Activated CD8-positive, alpha-beta memory T cell treated with anti-CD3 and anti-CD28 coated beads, Interleukin-2, amount 10 ng/mL, durations not matched to agents 7 days and 5 days (primary cell): ENCODE measurements around the gene INPP5D. TPM values are rescaled to one million over a fixed set of nuclear protein-coding genes. Genes with fewer than 3 reads are reported as not detected.

Source experiments
- ATAC-seq: fragments of 150-1000 bp; cut with Tn5 transposase; one replicate; pipeline ENCODE4 v1.10.0; 2021; ENCODE audit warnings: moderate library complexity
- CTCF ChIA-PET: fragments of 350-600 bp; sonication (Branson Sonifier 250); formaldehyde crosslinking; loops from one replicate; lab custom pipeline; 2021; ENCODE audit warnings: antibody characterized with exemption; lab: Charles Lee
- DNase-seq: peaks from one replicate; pipeline ENCODE4 v3.0.0-alpha.2; 2020
- H3K27ac Mint-ChIP-seq: one replicate; pipeline ENCODE4 v1.8.0; 2021; ENCODE audit warnings: mild to moderate bottlenecking, mixed read lengths
- H3K27me3 Mint-ChIP-seq: one replicate; pipeline ENCODE4 v1.8.0; 2021; ENCODE audit warnings: mixed read lengths
- H3K36me3 Mint-ChIP-seq: one replicate; pipeline ENCODE4 v1.8.0; 2021; ENCODE audit warnings: mild to moderate bottlenecking, mixed read lengths
- H3K4me1 Mint-ChIP-seq: one replicate; pipeline ENCODE4 v1.8.0; 2021; ENCODE audit warnings: mixed read lengths
- H3K4me3 Mint-ChIP-seq: one replicate; pipeline ENCODE4 v1.8.0; 2021; ENCODE audit warnings: mild to moderate bottlenecking, moderate library complexity, mixed read lengths
- H3K9me3 Mint-ChIP-seq: one replicate; pipeline ENCODE4 v1.8.0; 2022; ENCODE audit warnings: low read depth, mixed read lengths
- total RNA-seq, 2 experiments: library from RNA; stranded (reverse); gene quantifications; one replicate each; pipeline ENCODE4 v1.2.3, GENCODE V29; 2021

Gene INPP5D
- total RNA-seq, 2 experiments from 2014 or later = 140 to 152 TPM

GRCh38 chr2:233037078-233037477 lies 23.1 kb upstream of the INPP5D start:
- Mint-ChIP-seq H3K27me3 (no peaks in the 10 kb centered on the region), H3K9me3 (no peaks in the 10 kb centered on the region), H3K4me3 (no peak overlapping the region), H3K4me1 (no peaks in the 10 kb centered on the region), H3K27ac (no peak overlapping the region), H3K36me3 (no peaks in the 10 kb centered on the region)
- DNase-seq = no peak
- no peak for ATAC-seq
- CTCF ChIA-PET = no interaction called here

GRCh38 chr2:233039212-233039845 lies 20.8 kb upstream of the INPP5D start:
- Mint-ChIP-seq H3K36me3 (no peaks in the 10 kb centered on the region), H3K4me1 (no peaks in the 10 kb centered on the region), H3K27me3 (peaks cover 3% of the 10 kb centered on the region), H3K4me3 (no peak overlapping the region), H3K9me3 (no peaks in the 10 kb centered on the region), H3K27ac (no peak overlapping the region)
- CTCF ChIA-PET = interaction anchor here (0.7 to 1.6 kb wide), 3 partner anchors 10 to 282 kb away, joined by 3 read pairs; no protein-coding TSS in a partner anchor
- ATAC-seq (no peak), DNase-seq (no peak)

GRCh38 chr2:233039846-233040530 lies 20.2 kb upstream of the INPP5D start:
- Mint-ChIP-seq H3K27ac (no peak overlapping the region), H3K36me3 (no peaks in the 10 kb centered on the region), H3K4me1 (no peaks in the 10 kb centered on the region), H3K27me3 (peaks cover 3% of the 10 kb centered on the region), H3K4me3 (no peak overlapping the region), H3K9me3 (no peaks in the 10 kb centered on the region)
- DNase-seq (no peak), ATAC-seq (no peak)
- CTCF ChIA-PET = interaction anchor here (1.0 kb wide), 1 partner anchor 10 kb away, joined by 3 read pairs; no protein-coding TSS in a partner anchor

- H3K4me1 Mint-ChIP-seq = no peaks in the 10 kb centered on the region
- no peaks in the 10 kb centered on the region for H3K9me3 Mint-ChIP-seq
- no peak for DNase-seq
- H3K27me3 Mint-ChIP-seq = peaks cover 3% of the 10 kb centered on the region
- CTCF ChIA-PET = no interaction called here
- H3K4me3 Mint-ChIP-seq = no peak overlapping the region
- no peaks in the 10 kb centered on the region for H3K36me3 Mint-ChIP-seq
- ATAC-seq = no peak
- H3K27ac Mint-ChIP-seq = no peak overlapping the region
Observed at GRCh38 chr2:233040571-233040970, 19.6 kb upstream of the INPP5D start.

GRCh38 chr2:233041722-233042323 lies 18.3 kb upstream of the INPP5D start:
- Mint-ChIP-seq H3K9me3 (no peaks in the 10 kb centered on the region), H3K4me1 (no peaks in the 10 kb centered on the region), H3K27me3 (peaks cover 3% of the 10 kb centered on the region), H3K27ac (no peak overlapping the region), H3K36me3 (no peaks in the 10 kb centered on the region), H3K4me3 (no peak overlapping the region)
- DNase-seq (no peak), ATAC-seq (no peak)
- CTCF ChIA-PET = no interaction called here

- H3K9me3 Mint-ChIP-seq = no peaks in the 10 kb centered on the region
- H3K4me1 Mint-ChIP-seq = no peaks in the 10 kb centered on the region
- CTCF ChIA-PET = interaction anchor here (4.0 kb wide), 1 partner anchor 12 kb away, joined by 27 read pairs; no protein-coding TSS in a partner anchor
- no peak overlapping the region for H3K4me3 Mint-ChIP-seq
- DNase-seq (no peak), ATAC-seq (no peak)
- H3K36me3 Mint-ChIP-seq = no peaks in the 10 kb centered on the region
- no peak overlapping the region for H3K27ac Mint-ChIP-seq
- H3K27me3 Mint-ChIP-seq = peaks cover 6% of the 10 kb centered on the region
Observed at GRCh38 chr2:233042549-233042948, 17.6 kb upstream of the INPP5D start.

- peaks cover 2% of the 10 kb centered on the region for H3K4me1 Mint-ChIP-seq
- no peak overlapping the region for H3K27ac Mint-ChIP-seq
- ATAC-seq (no peak), DNase-seq (no peak)
- CTCF ChIA-PET = interaction anchor here (1.3 to 4.0 kb wide), 2 partner anchors 10 to 191 kb away, joined by 3 to 27 read pairs; no protein-coding TSS in a partner anchor
- no peak overlapping the region for H3K4me3 Mint-ChIP-seq
- no peaks in the 10 kb centered on the region for H3K9me3 Mint-ChIP-seq
- H3K36me3 Mint-ChIP-seq = no peaks in the 10 kb centered on the region
- H3K27me3 Mint-ChIP-seq = peaks cover 9% of the 10 kb centered on the region
Observed at GRCh38 chr2:233044974-233045605, 15.1 kb upstream of the INPP5D start.

- peaks cover 2% of the 10 kb centered on the region for H3K4me1 Mint-ChIP-seq
- DNase-seq = no peak
- H3K27me3 Mint-ChIP-seq = peaks cover 9% of the 10 kb centered on the region
- H3K27ac Mint-ChIP-seq = no peak overlapping the region
- H3K4me3 Mint-ChIP-seq = no peak overlapping the region
- no peak for ATAC-seq
- CTCF ChIA-PET = interaction anchor here (0.6 to 1.7 kb wide), 2 partner anchors 14 to 792 kb away, joined by 3 to 5 read pairs; no protein-coding TSS in a partner anchor
- no peaks in the 10 kb centered on the region for H3K36me3 Mint-ChIP-seq
- H3K9me3 Mint-ChIP-seq = no peaks in the 10 kb centered on the region
Observed at GRCh38 chr2:233047206-233047605, 12.9 kb upstream of the INPP5D start.

- Mint-ChIP-seq H3K36me3 (no peaks in the 10 kb centered on the region), H3K4me1 (peaks cover 2% of the 10 kb centered on the region), H3K4me3 (no peak overlapping the region), H3K27ac (no peak overlapping the region), H3K27me3 (peaks cover 9% of the 10 kb centered on the region), H3K9me3 (no peaks in the 10 kb centered on the region)
- no peak for ATAC-seq
- DNase-seq = no peak
- CTCF ChIA-PET = interaction anchor here (1.3 to 1.7 kb wide), 2 partner anchors 10 to 13 kb away, joined by 3 to 5 read pairs; no protein-coding TSS in a partner anchor
Observed at GRCh38 chr2:233047667-233048066, 12.5 kb upstream of the INPP5D start.

- Mint-ChIP-seq H3K27me3 (peaks cover 14% of the 10 kb centered on the region), H3K27ac (no peak overlapping the region), H3K36me3 (no peaks in the 10 kb centered on the region), H3K9me3 (no peaks in the 10 kb centered on the region), H3K4me3 (no peak overlapping the region), H3K4me1 (peaks cover 2% of the 10 kb centered on the region)
- DNase-seq (no peak), ATAC-seq (no peak)
- CTCF ChIA-PET = interaction anchor here (1.3 to 1.7 kb wide), 2 partner anchors 9 to 12 kb away, joined by 3 to 5 read pairs; no protein-coding TSS in a partner anchor
Observed at GRCh38 chr2:233048569-233049193, 11.5 kb upstream of the INPP5D start.

GRCh38 chr2:233049194-233049761 lies 10.9 kb upstream of the INPP5D start:
- H3K9me3 Mint-ChIP-seq = no peaks in the 10 kb centered on the region
- H3K27me3 Mint-ChIP-seq = peaks cover 19% of the 10 kb centered on the region
- H3K4me3 Mint-ChIP-seq = no peak overlapping the region
- no peak for DNase-seq
- H3K27ac Mint-ChIP-seq = no peak overlapping the region
- CTCF ChIA-PET = interaction anchor here (0.8 to 1.3 kb wide), 2 partner anchors 10 to 11 kb away, joined by 3 to 7 read pairs; partner anchors contain the start of gene INPP5D
- peaks cover 8% of the 10 kb centered on the region for H3K4me1 Mint-ChIP-seq
- no peaks in the 10 kb centered on the region for H3K36me3 Mint-ChIP-seq
- ATAC-seq = no peak

- Mint-ChIP-seq H3K4me3 (no peak overlapping the region), H3K36me3 (no peaks in the 10 kb centered on the region), H3K9me3 (no peaks in the 10 kb centered on the region), H3K27me3 (peaks cover 29% of the 10 kb centered on the region), H3K4me1 (peaks cover 8% of the 10 kb centered on the region), H3K27ac (no peak overlapping the region)
- DNase-seq (no peak), ATAC-seq (no peak)
- CTCF ChIA-PET = interaction anchor here (0.8 to 1.0 kb wide), 2 partner anchors 9 to 221 kb away, joined by 3 to 5 read pairs; partner anchors contain the start of gene INPP5D
Observed at GRCh38 chr2:233051241-233052149, 8.6 kb upstream of the INPP5D start.
